ENCODE data around the gene PHF20.
"Not testable (repeated sequence)": the region's sequence is repeated elsewhere in the genome, so short reads cannot be mapped to it uniquely, and the experiment has no call there.

The PHF20 gene

GRCh38 chr20:35942243-35942642 is 170.4 kb downstream of the PHF20 start:
- DNase-seq: no peak

GRCh38 chr20:35947489-35947888 is 175.7 kb downstream of the PHF20 start:
- no peak for DNase-seq

GRCh38 chr20:35947907-35948306 is 176.1 kb downstream of the PHF20 start:
- DNase-seq: no peak

GRCh38 chr20:35950093-35950492 is 178.3 kb downstream of the PHF20 start:
- DNase-seq: no peak

DNA sequence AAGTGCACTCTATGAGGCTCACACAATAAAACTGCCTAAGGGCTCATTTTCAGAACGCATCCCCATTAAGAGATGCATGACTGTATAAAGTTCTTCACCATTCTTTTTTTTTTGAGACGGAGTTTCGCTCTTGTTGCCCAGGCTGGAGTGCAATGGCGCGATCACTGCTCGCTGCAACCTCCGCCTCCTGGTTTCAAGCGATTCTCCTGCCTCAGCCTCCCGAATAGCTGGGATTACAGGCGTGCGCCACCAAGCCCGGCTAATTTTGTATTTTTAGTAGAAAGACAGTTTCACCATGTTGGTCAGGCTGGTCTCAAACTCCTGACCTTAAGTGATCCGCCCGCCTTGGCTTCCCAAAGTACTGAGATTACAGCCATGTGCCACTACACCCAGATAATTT is 180.3 kb downstream of the PHF20 start:
- DNase-seq: not testable (repeated sequence)

DNA sequence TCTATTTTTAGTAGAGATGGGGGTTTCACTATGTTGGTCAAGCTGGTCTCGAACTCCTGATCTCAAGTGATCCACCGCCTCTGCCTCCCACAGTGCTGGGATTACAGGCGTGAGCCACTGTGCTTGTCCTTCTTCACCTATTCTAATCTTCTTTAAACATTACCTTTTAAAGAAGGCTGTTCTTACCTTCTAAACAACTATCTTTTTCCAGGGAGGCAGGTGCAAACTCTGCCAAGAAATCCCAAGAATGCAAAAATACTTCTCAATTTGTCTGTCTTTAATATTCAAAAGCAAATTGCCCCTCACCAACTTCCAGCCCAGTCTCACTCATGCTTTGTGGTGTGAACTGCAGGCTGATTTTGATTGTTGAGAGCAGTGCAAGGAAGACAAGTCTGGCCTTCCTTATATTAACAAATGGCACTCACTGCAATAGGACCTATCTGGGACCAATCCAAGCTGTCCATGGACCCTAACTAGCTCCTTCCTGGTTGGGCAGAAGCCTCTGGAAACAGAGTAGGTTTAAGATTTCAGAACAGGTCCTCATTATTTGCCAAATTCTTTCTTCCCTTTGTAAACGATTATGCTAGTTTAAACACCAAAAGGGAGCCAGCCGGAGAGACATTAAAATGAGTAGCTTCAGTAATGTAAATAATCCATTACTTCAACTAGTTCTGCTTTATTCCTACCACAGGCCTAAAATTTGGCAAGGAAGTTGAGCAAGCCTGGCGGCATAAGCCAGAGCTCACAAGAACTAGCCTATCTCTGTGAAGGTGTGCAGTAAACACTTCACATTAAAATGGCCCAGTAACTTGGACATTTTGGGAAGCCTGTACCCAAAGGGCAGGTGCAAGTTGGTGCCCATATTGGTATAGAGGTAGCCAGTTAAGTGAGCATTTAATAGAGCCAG is 180.9 kb downstream of the PHF20 start:
- DNase-seq: peak; percentile 54

DNA sequence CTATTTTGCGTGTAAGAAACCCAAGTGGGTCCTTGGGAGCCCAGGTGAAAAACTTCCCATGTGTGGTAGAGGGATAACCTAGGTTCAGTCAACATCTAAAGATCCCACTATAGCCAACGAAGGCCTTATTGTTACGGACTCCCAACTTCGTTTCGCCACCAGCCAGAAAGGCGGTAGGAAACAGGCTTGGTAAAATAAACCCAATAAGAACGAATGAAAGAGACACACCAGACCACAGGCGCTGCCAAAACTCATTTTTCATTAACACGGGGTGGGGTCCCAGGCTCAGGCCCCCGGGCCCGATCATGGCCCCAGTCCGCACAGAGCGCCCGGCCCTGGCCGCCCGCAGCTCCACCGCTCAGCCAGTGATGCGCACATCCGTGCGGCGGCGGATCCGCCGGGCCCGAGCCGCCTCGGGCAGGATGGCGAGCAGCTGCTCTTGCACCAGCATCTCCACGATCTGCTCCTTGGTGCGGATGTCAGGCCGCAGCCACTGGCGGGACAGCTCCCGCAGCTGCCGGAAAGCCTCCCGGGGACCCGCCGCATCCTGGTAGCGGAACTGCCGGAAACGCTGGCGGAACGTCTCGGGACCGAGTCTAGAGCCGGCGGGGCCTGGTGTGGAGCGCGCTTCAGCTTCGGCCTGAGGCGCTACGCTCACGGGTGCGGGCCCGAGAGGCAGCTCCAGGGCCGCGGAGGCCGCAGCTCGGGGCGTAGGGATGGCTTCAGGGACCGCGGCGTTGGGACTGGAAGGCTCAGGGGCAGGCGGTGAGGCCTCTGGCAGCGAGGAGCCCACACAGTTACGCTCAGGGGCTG is 181.8 kb downstream of the PHF20 start:
- no peak for DNase-seq

- DNase-seq: peak; percentile 87
These were observed 182.5 kb downstream of the PHF20 start, which contains the start of gene SCAND1 for GRCh38 chr20:35954200-35954906. TSS of gene SCAND1 (minus strand) at chr20:35954502. CDS start at chr20:35954284, 218 bp downstream.

DNA sequence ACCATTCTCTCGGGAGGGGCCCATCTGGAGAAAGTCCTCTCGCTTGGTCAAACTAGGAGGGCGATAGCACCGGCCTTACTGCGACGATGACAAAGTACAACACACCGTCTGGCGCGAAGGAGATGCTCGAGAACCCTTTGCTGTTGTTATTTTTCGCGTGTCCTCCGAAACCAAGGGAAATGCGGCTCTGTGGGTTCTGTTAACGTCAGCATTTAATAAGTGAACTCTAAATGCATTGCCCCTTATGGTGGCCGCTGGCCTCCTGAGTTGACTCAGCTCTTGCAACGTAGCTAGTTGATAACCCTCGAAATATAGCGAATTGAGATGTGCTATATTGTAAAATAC is 183.1 kb downstream of the PHF20 start:
- no peak for DNase-seq

GRCh38 chr20:35956616-35957015 is 184.8 kb downstream of the PHF20 start:
- DNase-seq: no peak

- not testable (repeated sequence) for DNase-seq
These were observed 187.5 kb downstream of the PHF20 start for GRCh38 chr20:35959291-35959690.

DNA sequence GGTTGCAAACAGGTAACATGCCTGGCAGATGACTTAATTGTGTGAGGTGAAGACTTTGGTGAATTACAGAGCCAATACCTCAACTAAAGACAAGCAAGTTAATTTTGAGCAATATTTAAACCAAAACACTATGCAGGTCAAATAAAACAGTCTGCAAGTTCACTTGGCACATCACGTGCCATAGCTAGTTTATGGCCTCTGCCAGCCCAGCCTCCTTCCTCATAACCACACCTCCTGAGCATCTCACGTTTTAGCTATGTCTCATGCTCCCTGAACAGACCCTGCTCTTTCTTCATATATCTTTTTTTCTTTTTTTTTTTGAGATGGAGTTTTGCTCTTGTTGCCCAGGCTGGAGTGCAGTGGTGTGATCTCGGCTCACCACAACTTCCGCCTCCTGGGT is 192.1 kb downstream of the PHF20 start:
- no peak for DNase-seq

GRCh38 chr20:35967979-35968640 is 196.3 kb downstream of the PHF20 start, which contains the start of gene CNBD2:
TSS of gene CNBD2 (plus strand) at chr20:35968590. CDS start at chr20:35968763, 173 bp downstream.
- no peak for DNase-seq

- no peak for DNase-seq
These were observed 197.1 kb downstream of the PHF20 start for GRCh38 chr20:35968930-35969329.

DNA sequence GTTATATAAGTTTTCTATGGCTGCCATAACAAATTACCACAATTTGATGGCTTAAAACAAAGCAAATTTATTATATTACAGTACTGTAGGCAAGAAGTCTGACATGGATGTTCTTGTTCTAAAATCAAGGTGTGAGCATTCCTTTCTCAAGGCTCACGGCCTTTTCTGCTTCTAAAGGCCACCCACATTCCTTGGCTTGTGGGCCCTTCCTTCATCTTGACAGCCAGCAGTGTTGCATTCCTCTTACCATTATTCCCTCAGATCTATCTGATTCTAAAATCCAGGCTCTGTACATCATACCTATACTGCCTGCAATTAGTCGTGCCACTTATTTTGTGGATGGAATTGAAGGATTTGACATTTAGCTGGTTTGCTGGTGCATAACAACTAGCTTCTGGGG is 200.2 kb downstream of the PHF20 start:
- no peak for DNase-seq

DNA sequence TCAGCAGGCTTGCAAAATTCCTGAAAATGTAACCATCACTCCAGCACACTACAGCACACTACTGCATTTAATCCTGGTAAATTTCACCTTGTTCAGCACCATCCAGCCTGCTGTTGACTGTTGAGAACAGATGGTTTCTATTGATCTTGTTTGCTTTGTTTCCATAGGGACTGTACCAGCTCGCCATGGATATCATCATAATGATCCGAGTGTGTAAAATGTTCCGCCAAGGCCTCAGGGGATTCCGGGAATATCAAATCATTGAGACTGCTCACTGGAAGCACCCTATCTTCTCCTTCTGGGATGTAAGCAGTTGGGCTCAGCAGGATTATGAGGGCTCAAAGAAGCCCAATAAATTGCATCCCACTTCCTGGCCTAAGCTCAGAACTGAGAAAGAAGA is 200.6 kb downstream of the PHF20 start:
- no peak for DNase-seq

- DNase-seq: no peak
These were observed 202.4 kb downstream of the PHF20 start for GRCh38 chr20:35974256-35974655.

DNA sequence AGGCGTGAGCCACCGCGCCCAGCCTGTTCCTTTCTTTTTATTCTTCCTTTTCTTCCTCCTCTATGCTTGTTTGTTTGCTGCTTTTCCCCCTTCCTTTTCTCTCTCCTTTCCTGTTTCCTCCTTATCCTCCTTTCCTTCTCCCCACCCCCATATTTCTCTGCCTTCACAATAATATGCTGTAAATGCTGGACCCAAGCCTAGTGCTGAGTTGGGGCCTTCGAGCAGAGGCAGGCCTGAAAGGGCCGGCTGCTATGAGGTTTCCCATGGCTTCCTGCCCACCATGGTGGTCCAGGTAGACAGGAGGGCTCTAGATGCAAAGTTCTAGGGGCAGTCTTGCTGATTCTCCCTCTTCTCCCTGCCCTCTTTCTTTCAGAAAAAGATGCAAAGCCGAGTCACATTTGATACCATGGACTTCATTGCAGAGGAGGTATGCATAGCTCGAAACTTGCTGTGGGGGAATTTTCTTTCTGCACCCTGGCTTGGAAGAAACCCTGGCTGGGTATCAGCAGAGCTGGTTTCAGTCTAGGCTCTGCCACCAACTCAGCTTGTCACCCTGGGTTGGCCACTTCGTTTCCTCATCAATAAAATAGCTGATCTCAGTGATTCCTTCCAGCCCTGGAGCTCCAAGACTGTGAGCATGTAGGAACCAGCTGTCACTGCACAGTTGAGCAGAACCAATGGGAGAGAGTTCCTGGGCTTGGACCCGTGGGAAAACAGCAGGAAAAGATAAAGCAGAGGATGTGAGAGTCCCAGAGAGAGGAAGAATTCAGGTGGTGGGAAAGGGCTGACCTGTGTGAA is 204.0 kb downstream of the PHF20 start:
- no peak for DNase-seq

DNA sequence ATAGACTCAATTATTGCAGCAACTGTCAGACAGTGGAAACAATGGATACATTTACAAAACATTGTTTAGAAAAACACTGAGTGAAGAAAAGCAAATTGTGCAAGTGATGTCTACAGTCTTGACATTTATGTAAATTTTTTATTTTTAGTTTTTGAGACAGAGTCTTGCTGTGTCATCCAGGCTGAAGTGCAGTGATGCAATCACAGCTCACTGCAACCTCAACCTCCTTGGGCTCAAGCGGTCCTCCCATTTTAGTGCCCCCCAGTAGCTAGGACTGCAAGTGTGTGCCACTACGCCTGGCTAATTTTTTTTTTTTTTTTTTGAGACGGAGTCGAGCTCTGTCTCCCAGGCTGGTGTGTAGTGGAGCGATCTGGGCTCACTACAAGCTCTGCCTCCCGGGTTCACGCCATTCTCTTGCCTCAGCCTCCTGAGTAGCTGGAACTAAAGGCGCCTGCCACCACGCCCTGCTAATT is 206.3 kb downstream of the PHF20 start:
- DNase-seq: peak; percentile 49

DNA sequence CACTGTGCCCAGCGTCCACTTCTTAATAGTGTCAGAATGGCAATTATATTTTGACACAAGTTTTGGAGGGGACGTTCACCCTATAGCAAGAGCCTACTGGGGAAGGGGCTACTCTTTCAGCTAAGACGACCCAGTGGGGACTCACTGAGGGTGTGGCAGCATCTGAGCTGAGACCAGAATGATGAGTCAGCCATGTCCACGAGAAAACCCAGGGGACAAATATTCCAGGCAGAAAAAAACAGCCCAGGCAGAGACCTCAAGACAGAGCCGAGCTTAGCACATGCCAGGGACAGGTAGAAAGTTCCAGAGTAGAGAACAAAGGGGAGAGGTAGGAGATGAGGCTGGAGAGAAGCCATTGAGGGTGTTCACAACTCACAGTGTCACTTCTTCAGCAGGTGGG is 207.7 kb downstream of the PHF20 start:
- DNase-seq: no peak

GRCh38 chr20:35981969-35982368 is 210.2 kb downstream of the PHF20 start:
- DNase-seq: no peak

- no peak for DNase-seq
These were observed 212.6 kb downstream of the PHF20 start for GRCh38 chr20:35984382-35984781.

All from SIG-M5 (cell line).